ENCODE results near the gene UBE2G1. TPM values are rescaled to one million over a fixed set of nuclear protein-coding genes. Genes with fewer than 3 reads are reported as not detected.

Gene UBE2G1
- total and polyA plus RNA-seq, 2 of the 13 experiments (the other 11 are each of a cell fraction or from before 2014, with no cell fraction given) = 27.9 to 42.6 TPM

DNA sequence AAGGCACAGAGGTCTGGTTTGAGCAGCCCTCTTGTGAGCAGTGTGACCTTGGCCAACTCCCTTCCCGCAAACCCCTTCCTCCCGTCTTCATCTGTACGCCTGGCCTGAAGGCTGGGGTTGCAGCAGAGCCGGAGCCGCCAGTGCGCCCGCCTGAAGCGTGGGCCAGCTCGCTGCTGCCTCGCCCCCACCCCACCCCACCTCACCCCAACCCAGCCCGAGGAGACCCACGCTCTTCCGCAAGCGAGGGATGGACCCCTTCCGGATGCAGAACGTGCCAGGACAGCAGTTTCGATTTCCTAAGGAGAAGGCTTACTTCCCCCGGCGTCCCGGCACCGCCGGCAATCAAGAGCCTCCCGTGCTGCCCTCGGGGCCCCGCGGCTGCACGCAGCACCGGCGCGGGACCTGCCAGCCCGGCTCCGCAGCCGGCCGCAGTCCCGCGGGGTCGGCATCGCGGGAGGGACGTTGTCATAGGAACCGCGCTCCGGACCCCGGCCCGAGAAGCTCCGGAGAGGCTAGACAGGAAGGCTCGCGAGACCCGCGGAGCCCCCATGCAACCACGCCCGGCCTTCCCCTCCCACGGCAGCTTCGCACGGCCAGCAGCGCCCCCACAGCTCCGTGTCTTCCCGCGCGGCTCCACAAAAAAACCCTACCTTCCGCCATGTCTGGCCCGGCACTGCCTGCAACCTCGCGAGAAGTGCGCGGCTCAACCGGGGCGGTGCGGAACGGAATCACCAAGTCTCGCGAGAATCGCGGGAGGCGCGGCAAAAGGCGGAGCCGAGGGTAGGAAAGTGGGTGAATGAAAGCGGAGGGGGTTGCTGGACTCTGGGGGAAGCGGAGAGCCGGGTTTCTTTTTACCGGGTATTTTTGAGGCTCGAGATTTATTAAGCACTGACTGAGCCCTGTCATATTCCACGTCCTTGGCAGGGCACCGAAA, 102.9 kb downstream of the UBE2G1 start, which contains the start of gene ANKFY1 (continued):
- no peak for TF ChIP-seq JARID2 (CRISPR knock-in tag; IDR thresholded peaks at IDR 0.05; ENCODE audit: insufficient replicate concordance)
- peak; percentile 82; the same call in 1 of the 2 replicates for TF ChIP-seq SMAD1 (CRISPR knock-in tag; IDR thresholded peaks at IDR 0.05; ENCODE audit: borderline replicate concordance, low read depth)
- no peak for TF ChIP-seq ZNF615 (CRISPR knock-in tag; IDR thresholded peaks at IDR 0.05; ENCODE audit: borderline replicate concordance)
- TF ChIP-seq, protein P1, sequence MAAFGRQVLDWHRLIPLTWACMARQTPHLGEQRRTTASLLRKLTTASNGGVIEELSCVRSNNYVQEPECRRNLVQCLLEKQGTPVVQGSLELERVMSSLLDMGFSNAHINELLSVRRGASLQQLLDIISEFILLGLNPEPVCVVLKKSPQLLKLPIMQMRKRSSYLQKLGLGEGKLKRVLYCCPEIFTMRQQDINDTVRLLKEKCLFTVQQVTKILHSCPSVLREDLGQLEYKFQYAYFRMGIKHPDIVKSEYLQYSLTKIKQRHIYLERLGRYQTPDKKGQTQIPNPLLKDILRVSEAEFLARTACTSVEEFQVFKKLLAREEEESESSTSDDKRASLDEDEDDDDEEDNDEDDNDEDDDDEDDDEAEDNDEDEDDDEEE (CRISPR knock-in tag; IDR thresholded peaks at IDR 0.05) = 0 out of 2 replicates have a peak, but pooled peaks have one; percentile 18
- TF ChIP-seq HBP1 (CRISPR knock-in tag; IDR thresholded peaks at IDR 0.05; ENCODE audit: low read depth) = peak; percentile 81
- TF ChIP-seq KDM5A (IDR thresholded peaks at IDR 0.05; ENCODE audit: borderline replicate concordance, low read length) = peak; percentile 95
- peak; percentile 88 for TF ChIP-seq THAP11 (CRISPR knock-in tag; IDR thresholded peaks at IDR 0.05)
- TF ChIP-seq, protein P2, sequence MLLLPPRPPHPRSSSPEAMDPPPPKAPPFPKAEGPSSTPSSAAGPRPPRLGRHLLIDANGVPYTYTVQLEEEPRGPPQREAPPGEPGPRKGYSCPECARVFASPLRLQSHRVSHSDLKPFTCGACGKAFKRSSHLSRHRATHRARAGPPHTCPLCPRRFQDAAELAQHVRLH (CRISPR knock-in tag; IDR thresholded peaks at IDR 0.05; ENCODE audit: borderline replicate concordance, low read depth) = no peak
- peak; percentile 72; the same call in 1 of the 2 replicates for TF ChIP-seq BORCS8-MEF2B (CRISPR knock-in tag; IDR thresholded peaks at IDR 0.05)
- TF ChIP-seq, protein P3, sequence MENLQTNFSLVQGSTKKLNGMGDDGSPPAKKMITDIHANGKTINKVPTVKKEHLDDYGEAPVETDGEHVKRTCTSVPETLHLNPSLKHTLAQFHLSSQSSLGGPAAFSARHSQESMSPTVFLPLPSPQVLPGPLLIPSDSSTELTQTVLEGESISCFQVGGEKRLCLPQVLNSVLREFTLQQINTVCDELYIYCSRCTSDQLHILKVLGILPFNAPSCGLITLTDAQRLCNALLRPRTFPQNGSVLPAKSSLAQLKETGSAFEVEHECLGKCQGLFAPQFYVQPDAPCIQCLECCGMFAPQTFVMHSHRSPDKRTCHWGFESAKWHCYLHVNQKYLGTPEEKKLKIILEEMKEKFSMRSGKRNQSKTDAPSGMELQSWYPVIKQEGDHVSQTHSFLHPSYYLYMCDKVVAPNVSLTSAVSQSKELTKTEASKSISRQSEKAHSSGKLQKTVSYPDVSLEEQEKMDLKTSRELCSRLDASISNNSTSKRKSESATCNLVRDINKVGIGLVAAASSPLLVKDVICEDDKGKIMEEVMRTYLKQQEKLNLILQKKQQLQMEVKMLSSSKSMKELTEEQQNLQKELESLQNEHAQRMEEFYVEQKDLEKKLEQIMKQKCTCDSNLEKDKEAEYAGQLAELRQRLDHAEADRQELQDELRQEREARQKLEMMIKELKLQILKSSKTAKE (CRISPR knock-in tag; IDR thresholded peaks at IDR 0.05; ENCODE audit: borderline replicate concordance) = 0 out of 2 replicates have a peak, but pooled peaks have one; percentile 22
- peak; percentile 95 for TF ChIP-seq YEATS2 (CRISPR knock-in tag; IDR thresholded peaks at IDR 0.05; ENCODE audit: borderline replicate concordance)
- no peak for TF ChIP-seq ZNF530 (CRISPR knock-in tag; IDR thresholded peaks at IDR 0.05; ENCODE audit: low read depth)
- TF ChIP-seq ZNF766 (CRISPR knock-in tag; IDR thresholded peaks at IDR 0.05; ENCODE audit: borderline replicate concordance) = peak; percentile 54; the same call in 1 of the 2 replicates
- TF ChIP-seq NR3C1 (CRISPR knock-in tag; IDR thresholded peaks at IDR 0.05) = no peak
- peak; percentile 95 for TF ChIP-seq THAP7 (CRISPR knock-in tag; IDR thresholded peaks at IDR 0.05)
- TF ChIP-seq NPAS2 (CRISPR knock-in tag; IDR thresholded peaks at IDR 0.05; ENCODE audit: borderline replicate concordance) = no peak
- TF ChIP-seq ZNF772 (CRISPR knock-in tag; IDR thresholded peaks at IDR 0.05) = 0 out of 2 replicates have a peak, but pooled peaks have one; percentile 21
- TF ChIP-seq ZNF605 (CRISPR knock-in tag; IDR thresholded peaks at IDR 0.05) = 0 out of 2 replicates have a peak, but pooled peaks have one; percentile 40
- TF ChIP-seq MLX (CRISPR knock-in tag; IDR thresholded peaks at IDR 0.05) = no peak
- TF ChIP-seq, protein P4, sequence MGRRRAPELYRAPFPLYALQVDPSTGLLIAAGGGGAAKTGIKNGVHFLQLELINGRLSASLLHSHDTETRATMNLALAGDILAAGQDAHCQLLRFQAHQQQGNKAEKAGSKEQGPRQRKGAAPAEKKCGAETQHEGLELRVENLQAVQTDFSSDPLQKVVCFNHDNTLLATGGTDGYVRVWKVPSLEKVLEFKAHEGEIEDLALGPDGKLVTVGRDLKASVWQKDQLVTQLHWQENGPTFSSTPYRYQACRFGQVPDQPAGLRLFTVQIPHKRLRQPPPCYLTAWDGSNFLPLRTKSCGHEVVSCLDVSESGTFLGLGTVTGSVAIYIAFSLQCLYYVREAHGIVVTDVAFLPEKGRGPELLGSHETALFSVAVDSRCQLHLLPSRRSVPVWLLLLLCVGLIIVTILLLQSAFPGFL (CRISPR knock-in tag; IDR thresholded peaks at IDR 0.05) = no peak

Data from HepG2 (cell line).